WTC11 (cell line): Measurements from ENCODE around the gene TSR2. TPM values are rescaled to one million over a fixed set of nuclear protein-coding genes. Genes with fewer than 3 reads are reported as not detected.

Experiments used
- ATAC-seq: fragments of 200-7000 bp; cut with Tn5 transposase; 2 replicates; pipeline ENCODE4 v1.10.0; 2021; ENCODE audit warnings: mild to moderate bottlenecking, moderate library complexity
- CTCF ChIA-PET: fragments of 300-600 bp; sonication (Branson Sonifier 250); formaldehyde crosslinking; loops from one replicate; lab custom pipeline; 2021; ENCODE audit warnings: antibody characterized with exemption; lab: Charles Lee
- POLR2A ChIA-PET: fragments of 350-600 bp; sonication (Branson Sonifier 250); formaldehyde crosslinking; loops from one replicate; lab custom pipeline; 2021; ENCODE audit warnings: antibody characterized with exemption; lab: Charles Lee
- DNase-seq: peaks from one replicate; pipeline ENCODE4 v3.0.0; 2021; ENCODE audit warnings: low spot score
- H3K27ac Mint-ChIP-seq: 2 replicates; pipeline ENCODE4 v1.8.0; 2021; ENCODE audit warnings: mixed read lengths
- H3K27me3 Mint-ChIP-seq: 2 replicates; pipeline ENCODE4 v1.8.0; 2021; ENCODE audit warnings: low read depth, mild to moderate bottlenecking, moderate library complexity, mixed read lengths
- H3K36me3 Mint-ChIP-seq: 2 replicates; pipeline ENCODE4 v1.8.0; 2021; ENCODE audit warnings: mixed read lengths
- H3K4me1 Mint-ChIP-seq: 2 replicates; pipeline ENCODE4 v1.8.0; 2022; ENCODE audit warnings: mixed read lengths
- H3K4me3 Mint-ChIP-seq: 2 replicates; pipeline ENCODE4 v1.8.0; 2021; ENCODE audit warnings: mild to moderate bottlenecking, moderate library complexity, mixed read lengths
- H3K9me3 Mint-ChIP-seq: 2 replicates; pipeline ENCODE4 v1.8.0; 2021; ENCODE audit warnings: mixed read lengths
- EMX1 ChIP-seq: fragments of 250-450 bp; sonication (Bioruptor Pico); IDR thresholded peaks from 2 replicates; pipeline ENCODE4 v1.8.0; 2021; ENCODE audit warnings: mild to moderate bottlenecking
- GRHL2 ChIP-seq: fragments of 250-450 bp; sonication (Bioruptor Pico); IDR thresholded peaks from 2 replicates; pipeline ENCODE4 v1.8.0; 2022; ENCODE audit warnings: mild to moderate bottlenecking, moderate library complexity; ENCODE audit not compliant: insufficient replicate concordance, severe bottlenecking
- NFYB ChIP-seq: sonication (generic); formaldehyde crosslinking; conservative IDR thresholded peaks from 2 replicates; pipeline ENCODE4 v1.8.0; 2022; ENCODE audit warnings: low read depth, missing genetic modification reagents
- SOX15 ChIP-seq: fragments of 250-450 bp; sonication (Bioruptor Pico); IDR thresholded peaks from 2 replicates; pipeline ENCODE4 v1.9.0; 2021; ENCODE audit warnings: mild to moderate bottlenecking
- ZNF121 ChIP-seq: sonication (generic); formaldehyde crosslinking; IDR thresholded peaks from 2 replicates; pipeline ENCODE4 v1.8.0; 2023; ENCODE audit warnings: missing genetic modification reagents
- ZNF671 ChIP-seq: fragments of 250-450 bp; sonication (Bioruptor Pico); IDR thresholded peaks from 2 replicates; pipeline ENCODE4 v1.8.0; 2021; ENCODE audit warnings: mild to moderate bottlenecking
- total RNA-seq: library from RNA; stranded (reverse); gene quantifications from 3 replicates; pipeline ENCODE4 v1.2.3, GENCODE V29; 2021
- TF ChIP-seq, protein P1 (sequence below): sonication (generic); formaldehyde crosslinking; IDR thresholded peaks from 2 replicates; pipeline ENCODE4 v1.8.1; 2023; ENCODE audit warnings: mild to moderate bottlenecking, missing genetic modification reagents, moderate library complexity
- TF ChIP-seq, protein P2 (sequence below): fragments of 250-450 bp; sonication (Bioruptor Pico); IDR thresholded peaks from 2 replicates; pipeline ENCODE4 v1.9.0; 2021; ENCODE audit warnings: mild to moderate bottlenecking
- TF ChIP-seq, protein P3 (sequence below): fragments of 250-450 bp; sonication (Bioruptor Pico); IDR thresholded peaks from 2 replicates; pipeline ENCODE4 v1.8.0; 2021; ENCODE audit warnings: mild to moderate bottlenecking
- TF ChIP-seq, protein P4 (sequence below): sonication (generic); formaldehyde crosslinking; IDR thresholded peaks from 2 replicates; pipeline ENCODE4 v1.8.1; 2023; ENCODE audit warnings: mild to moderate bottlenecking, moderate library complexity, missing genetic modification reagents
- TF ChIP-seq, protein P5 (sequence below): fragments of 200-600 bp; IDR thresholded peaks from 2 replicates; pipeline ENCODE4 v1.8.0; 2022; ENCODE audit warnings: antibody characterized with exemption
- TF ChIP-seq, protein P6 (sequence below): sonication (generic); formaldehyde crosslinking; IDR thresholded peaks from 2 replicates; pipeline ENCODE4 v1.8.0; 2022; ENCODE audit warnings: mild to moderate bottlenecking, missing genetic modification reagents
- TF ChIP-seq, protein P7 (sequence below): sonication (generic); formaldehyde crosslinking; IDR thresholded peaks from 2 replicates; pipeline ENCODE4 v1.8.0; 2023; ENCODE audit warnings: missing genetic modification reagents
- TF ChIP-seq, protein P8 (sequence below): sonication (generic); formaldehyde crosslinking; IDR thresholded peaks from 2 replicates; pipeline ENCODE4 v1.8.0; 2023; ENCODE audit warnings: mild to moderate bottlenecking, missing genetic modification reagents

TSR2 gene
- total RNA-seq, 1 experiment from 2014 or later = 45.5 TPM

DNA sequence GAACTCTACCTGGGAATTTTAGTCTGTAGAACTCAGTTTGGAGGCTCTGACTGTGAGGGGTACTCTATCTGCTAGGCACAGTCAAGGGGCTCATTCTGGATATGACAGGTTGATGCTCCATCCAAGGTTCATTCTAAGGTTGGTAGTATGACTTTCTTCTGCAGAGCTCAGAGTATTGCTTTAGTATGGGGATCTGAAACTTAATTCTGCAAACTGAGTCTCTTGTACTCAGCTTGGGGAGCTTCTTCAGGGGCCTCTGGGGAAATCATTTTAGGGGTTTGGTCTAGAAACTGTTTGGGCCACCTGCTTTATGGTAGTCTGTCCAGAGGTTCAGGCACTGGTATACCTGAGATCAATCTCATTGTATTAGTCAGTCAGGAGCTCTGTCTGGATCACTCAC, 9.7 kb upstream of the TSR2 start (continued):
- TF ChIP-seq, protein P1, sequence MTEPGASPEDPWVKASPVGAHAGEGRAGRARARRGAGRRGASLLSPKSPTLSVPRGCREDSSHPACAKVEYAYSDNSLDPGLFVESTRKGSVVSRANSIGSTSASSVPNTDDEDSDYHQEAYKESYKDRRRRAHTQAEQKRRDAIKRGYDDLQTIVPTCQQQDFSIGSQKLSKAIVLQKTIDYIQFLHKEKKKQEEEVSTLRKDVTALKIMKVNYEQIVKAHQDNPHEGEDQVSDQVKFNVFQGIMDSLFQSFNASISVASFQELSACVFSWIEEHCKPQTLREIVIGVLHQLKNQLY (CRISPR knock-in tag) = no peak
- no peak for TF ChIP-seq GRHL2 (CRISPR knock-in tag)
- TF ChIP-seq SOX15 = no peak
- TF ChIP-seq EMX1 (CRISPR knock-in tag) = no peak
- no peak for TF ChIP-seq ZNF121 (CRISPR knock-in tag)
- TF ChIP-seq, protein P2, sequence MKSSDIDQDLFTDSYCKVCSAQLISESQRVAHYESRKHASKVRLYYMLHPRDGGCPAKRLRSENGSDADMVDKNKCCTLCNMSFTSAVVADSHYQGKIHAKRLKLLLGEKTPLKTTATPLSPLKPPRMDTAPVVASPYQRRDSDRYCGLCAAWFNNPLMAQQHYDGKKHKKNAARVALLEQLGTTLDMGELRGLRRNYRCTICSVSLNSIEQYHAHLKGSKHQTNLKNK (CRISPR knock-in tag) = no peak
- TF ChIP-seq, protein P3, sequence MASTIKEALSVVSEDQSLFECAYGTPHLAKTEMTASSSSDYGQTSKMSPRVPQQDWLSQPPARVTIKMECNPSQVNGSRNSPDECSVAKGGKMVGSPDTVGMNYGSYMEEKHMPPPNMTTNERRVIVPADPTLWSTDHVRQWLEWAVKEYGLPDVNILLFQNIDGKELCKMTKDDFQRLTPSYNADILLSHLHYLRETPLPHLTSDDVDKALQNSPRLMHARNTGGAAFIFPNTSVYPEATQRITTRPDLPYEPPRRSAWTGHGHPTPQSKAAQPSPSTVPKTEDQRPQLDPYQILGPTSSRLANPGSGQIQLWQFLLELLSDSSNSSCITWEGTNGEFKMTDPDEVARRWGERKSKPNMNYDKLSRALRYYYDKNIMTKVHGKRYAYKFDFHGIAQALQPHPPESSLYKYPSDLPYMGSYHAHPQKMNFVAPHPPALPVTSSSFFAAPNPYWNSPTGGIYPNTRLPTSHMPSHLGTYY (CRISPR knock-in tag) = no peak
- no peak for TF ChIP-seq ZNF671 (CRISPR knock-in tag)
- TF ChIP-seq, protein P4, sequence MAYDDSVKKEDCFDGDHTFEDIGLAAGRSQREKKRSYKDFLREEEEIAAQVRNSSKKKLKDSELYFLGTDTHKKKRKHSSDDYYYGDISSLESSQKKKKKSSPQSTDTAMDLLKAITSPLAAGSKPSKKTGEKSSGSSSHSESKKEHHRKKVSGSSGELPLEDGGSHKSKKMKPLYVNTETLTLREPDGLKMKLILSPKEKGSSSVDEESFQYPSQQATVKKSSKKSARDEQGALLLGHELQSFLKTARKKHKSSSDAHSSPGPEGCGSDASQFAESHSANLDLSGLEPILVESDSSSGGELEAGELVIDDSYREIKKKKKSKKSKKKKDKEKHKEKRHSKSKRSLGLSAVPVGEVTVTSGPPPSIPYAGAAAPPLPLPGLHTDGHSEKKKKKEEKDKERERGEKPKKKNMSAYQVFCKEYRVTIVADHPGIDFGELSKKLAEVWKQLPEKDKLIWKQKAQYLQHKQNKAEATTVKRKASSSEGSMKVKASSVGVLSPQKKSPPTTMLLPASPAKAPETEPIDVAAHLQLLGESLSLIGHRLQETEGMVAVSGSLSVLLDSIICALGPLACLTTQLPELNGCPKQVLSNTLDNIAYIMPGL = no peak
- TF ChIP-seq, protein P5, sequence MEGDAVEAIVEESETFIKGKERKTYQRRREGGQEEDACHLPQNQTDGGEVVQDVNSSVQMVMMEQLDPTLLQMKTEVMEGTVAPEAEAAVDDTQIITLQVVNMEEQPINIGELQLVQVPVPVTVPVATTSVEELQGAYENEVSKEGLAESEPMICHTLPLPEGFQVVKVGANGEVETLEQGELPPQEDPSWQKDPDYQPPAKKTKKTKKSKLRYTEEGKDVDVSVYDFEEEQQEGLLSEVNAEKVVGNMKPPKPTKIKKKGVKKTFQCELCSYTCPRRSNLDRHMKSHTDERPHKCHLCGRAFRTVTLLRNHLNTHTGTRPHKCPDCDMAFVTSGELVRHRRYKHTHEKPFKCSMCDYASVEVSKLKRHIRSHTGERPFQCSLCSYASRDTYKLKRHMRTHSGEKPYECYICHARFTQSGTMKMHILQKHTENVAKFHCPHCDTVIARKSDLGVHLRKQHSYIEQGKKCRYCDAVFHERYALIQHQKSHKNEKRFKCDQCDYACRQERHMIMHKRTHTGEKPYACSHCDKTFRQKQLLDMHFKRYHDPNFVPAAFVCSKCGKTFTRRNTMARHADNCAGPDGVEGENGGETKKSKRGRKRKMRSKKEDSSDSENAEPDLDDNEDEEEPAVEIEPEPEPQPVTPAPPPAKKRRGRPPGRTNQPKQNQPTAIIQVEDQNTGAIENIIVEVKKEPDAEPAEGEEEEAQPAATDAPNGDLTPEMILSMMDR = no peak
- TF ChIP-seq, protein P6, sequence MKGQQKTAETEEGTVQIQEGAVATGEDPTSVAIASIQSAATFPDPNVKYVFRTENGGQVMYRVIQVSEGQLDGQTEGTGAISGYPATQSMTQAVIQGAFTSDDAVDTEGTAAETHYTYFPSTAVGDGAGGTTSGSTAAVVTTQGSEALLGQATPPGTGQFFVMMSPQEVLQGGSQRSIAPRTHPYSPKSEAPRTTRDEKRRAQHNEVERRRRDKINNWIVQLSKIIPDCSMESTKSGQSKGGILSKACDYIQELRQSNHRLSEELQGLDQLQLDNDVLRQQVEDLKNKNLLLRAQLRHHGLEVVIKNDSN (CRISPR knock-in tag) = no peak

DNA sequence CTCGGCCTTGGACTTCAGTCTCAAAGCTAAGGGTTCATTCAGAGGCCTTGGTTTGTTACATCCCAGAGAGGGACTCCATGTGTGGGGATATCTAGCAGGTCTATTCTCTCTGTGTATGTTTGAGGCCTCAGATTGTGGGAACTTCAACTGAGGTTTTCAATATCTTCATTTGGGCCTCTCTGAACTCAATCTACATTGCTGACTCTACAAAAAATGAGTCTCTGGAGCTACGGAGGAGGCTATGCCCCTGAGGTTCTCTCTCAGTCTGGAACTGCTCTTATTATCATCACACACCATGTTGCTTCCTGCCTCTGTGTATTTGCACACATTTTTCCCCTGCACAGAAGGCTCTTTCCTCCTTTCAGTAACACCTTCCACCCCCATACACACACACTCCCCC, 5.1 kb upstream of the TSR2 start:
- no peak overlapping the region for H3K27ac Mint-ChIP-seq
- no peaks in the 10 kb centered on the region for H3K9me3 Mint-ChIP-seq
- no peak for DNase-seq
- POLR2A ChIA-PET = no interaction called here
- H3K27me3 Mint-ChIP-seq = no peaks in the 10 kb centered on the region; the same call in 1 of the 2 replicates
- CTCF ChIA-PET = no interaction called here
- ATAC-seq = no peak
- TF ChIP-seq NFYB (CRISPR knock-in tag) = no peak
- TF ChIP-seq, protein P7, sequence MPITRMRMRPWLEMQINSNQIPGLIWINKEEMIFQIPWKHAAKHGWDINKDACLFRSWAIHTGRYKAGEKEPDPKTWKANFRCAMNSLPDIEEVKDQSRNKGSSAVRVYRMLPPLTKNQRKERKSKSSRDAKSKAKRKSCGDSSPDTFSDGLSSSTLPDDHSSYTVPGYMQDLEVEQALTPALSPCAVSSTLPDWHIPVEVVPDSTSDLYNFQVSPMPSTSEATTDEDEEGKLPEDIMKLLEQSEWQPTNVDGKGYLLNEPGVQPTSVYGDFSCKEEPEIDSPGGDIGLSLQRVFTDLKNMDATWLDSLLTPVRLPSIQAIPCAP (CRISPR knock-in tag) = no peak
- TF ChIP-seq, protein P8, sequence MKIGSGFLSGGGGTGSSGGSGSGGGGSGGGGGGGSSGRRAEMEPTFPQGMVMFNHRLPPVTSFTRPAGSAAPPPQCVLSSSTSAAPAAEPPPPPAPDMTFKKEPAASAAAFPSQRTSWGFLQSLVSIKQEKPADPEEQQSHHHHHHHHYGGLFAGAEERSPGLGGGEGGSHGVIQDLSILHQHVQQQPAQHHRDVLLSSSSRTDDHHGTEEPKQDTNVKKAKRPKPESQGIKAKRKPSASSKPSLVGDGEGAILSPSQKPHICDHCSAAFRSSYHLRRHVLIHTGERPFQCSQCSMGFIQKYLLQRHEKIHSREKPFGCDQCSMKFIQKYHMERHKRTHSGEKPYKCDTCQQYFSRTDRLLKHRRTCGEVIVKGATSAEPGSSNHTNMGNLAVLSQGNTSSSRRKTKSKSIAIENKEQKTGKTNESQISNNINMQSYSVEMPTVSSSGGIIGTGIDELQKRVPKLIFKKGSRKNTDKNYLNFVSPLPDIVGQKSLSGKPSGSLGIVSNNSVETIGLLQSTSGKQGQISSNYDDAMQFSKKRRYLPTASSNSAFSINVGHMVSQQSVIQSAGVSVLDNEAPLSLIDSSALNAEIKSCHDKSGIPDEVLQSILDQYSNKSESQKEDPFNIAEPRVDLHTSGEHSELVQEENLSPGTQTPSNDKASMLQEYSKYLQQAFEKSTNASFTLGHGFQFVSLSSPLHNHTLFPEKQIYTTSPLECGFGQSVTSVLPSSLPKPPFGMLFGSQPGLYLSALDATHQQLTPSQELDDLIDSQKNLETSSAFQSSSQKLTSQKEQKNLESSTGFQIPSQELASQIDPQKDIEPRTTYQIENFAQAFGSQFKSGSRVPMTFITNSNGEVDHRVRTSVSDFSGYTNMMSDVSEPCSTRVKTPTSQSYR = no peak
- TF ChIP-seq, all 79 proteins: peak for 0
- no peak overlapping the region for H3K4me3 Mint-ChIP-seq
- no peaks in the 10 kb centered on the region for H3K4me1 Mint-ChIP-seq
- no peaks in the 10 kb centered on the region for H3K36me3 Mint-ChIP-seq
